Medulla oblongata (tissue), 1 donor: ENCODE data around the gene THOC1.
A peak's percentile ranks its signal among the peaks of the same experiment; 100 is the strongest.

ENCODE experiments used
- DNase-seq: peaks from one replicate; pipeline ENCODE4 v3.0.0-alpha.2; 2015; ENCODE audit errors: extremely low spot score

The THOC1 gene

DNA sequence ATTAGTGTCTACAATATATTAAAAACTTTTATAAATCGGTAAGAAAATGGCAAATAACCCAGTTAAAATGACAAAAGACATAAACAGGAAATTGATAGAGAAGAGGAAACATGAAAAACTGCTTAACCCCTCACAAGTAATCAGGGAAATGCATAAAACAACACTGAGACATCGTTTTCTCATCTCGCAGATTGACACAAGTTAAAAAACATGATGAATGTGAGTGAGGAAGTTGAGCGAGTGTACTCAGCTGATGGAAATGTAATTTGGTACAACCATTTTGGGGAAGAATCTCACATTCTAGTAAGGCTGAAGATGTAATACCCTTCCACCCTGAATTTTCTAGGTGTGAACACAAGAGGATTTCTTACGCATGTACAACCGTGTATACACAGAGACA, 18.0 kb upstream of the THOC1 start:
- no peak for DNase-seq

DNA sequence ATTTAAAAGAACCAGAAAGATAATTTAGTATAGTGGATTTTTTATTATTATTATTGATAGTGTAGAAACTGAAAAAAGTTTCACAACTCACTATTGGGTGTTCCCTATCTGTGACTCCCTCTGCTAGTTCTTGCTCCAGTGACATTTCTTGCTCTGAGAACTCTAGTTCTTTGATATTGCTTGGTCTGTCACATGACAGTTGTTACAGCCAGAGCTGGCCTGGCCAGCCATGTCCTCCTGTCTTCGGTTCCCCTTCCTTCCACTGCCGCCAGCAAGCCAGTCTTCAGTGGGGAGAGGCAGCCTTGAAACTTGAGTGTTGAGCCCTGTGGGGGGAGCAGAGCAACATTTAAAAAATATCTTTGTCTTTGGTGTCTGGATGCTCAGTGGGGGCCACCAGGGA, 7.6 kb upstream of the THOC1 start:
- DNase-seq: peak; percentile 24

DNA sequence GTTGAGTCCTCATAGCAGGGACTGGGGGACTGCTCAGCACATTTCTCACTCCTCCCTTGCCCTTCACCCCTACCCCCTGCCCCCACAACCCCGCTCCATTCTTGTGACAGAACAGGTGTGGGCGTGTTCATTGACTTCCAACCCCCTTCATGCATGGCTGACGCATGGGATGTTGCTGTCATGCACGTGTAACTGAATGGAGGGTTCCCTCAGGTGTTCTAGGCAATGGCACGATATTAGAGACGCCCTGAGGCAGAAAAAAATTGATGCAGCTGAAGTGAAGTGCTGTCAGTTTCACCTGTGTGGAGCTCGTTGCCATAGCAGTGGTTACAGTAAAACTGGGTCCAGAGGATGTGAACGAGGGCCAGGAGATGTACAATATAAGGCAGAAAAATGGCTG, 6.5 kb upstream of the THOC1 start:
- no peak for DNase-seq

GRCh38 chr18:273525-273924, 5.7 kb upstream of the THOC1 start:
- DNase-seq: no peak

DNA sequence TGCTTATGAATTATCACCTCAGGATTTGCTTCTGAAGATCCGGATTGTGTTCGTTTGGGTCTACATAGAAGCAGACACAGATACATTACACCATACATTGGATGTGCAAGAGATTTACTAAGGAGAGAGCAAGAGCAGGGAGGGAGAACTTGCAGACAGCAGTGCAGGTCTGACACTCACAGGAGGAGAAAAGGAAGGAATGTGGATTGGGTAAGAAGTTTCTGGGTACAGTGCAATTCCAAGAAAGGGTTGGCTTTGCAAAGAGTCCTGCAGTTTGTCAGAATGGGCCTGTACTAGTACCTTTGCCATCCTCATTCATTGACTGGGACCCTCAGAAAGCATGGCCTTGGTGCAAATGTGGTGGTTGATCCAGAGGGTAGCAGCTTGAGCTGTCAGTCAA, 4.8 kb upstream of the THOC1 start:
- DNase-seq: no peak

GRCh38 chr18:269480-270095, 1.7 kb upstream of the THOC1 start:
- no peak for DNase-seq

DNA sequence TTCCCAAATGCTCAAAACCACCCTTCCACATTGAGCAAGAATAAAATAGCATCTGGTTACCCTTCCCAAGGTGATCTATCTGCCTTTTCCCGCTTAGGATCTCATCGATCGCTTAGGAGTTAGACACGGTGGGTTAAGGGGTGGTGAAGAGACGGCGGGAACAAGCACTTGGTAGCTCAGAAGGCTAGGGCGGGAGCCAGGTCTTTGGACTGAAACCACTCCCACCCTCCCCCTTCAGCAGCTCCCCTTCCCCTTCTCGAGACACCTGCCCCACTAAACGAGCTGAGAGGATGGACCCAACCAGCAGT, 513 bp downstream of the THOC1 start:
- no peak for DNase-seq

DNA sequence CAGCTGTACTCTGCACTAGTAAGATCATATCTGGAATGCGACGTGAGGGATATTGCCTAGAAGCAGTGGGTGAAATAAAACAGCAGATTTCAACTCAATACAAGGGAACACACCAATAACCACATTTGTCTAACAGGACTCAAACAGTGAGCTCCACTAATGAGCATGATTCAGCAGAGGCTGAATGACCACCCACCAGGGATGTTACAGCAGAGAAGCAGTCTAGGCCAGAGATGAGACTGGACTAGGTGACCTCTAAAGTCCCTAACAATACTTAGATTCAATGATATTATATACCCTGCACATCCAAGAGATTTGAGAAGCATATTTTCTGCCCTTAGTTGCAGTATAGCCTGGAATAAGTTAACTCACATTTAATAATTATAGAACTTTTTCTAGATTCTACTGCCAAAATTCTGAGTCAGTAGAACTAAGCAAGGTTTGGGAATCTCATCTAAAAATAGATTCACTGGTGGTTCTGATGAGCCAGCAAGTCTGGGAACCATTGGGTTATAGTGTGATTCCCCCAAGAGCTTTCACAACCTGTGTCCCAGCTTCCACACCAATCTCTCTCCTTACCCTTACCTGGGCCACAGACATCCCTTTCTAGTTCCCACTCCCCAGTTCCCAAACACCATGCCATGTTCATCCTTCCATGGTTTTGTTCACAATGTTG, 6.3 kb downstream of the THOC1 start:
- DNase-seq: no peak

DNA sequence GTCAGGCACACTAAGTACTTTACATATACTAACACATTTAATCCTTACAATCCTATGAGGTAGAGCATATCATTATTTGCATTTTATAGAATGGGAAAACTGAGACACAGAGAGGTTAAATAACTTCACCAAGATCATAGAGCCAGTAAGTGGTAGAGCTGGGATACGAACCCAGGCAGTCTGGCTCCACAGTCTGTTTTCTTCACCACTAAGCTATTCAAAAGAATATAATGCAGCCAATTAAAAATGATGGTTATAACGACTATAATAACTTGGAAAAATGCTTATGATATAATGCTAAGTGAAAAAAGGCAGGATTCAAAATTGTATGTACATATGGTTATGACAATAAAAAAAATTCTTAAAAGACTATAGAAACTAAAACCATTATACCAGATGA, 7.3 kb downstream of the THOC1 start:
- DNase-seq: no peak

DNA sequence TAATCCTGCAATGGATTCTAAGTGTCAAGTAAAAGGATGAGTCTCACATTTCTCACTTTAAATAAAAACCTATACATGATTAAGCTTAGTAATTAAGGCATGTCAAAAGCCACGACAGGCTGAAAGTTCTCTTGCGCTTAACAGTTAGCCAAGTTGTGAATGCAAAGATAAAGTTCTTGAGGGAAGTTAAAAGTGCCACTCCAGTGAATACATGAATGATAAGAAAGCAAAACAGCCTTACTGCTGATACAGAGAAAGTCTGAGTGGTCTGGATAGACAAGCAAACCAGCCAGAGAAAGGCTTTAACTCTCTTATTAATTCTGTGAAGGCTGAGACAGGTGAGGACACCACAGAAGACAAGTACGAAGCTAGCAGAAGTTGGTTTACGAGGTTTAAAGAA, 12.7 kb downstream of the THOC1 start:
- DNase-seq: no peak

GRCh38 chr18:253121-253520, 14.7 kb downstream of the THOC1 start:
- DNase-seq: no peak

- DNase-seq: no peak
Measured at GRCh38 chr18:251572-251971, 16.3 kb downstream of the THOC1 start.

DNA sequence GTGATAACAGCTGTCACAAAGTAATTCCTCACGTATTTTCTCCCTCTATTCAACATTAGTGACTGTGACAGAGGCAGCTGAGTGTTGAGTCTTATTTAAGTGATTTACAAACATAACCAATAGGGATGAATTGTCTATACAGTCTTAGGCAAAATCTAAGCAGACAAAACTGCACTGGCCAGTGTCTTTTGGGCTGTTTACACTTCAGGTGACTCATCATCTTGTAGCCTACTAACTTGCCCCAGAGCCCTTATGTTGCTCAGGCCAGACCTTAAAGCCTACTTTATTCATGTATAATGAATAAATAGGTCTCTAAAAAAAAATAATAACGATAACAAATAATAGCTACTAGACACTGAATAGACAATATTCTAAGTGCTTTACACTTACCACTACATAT, 17.2 kb downstream of the THOC1 start:
- DNase-seq: no peak

DNA sequence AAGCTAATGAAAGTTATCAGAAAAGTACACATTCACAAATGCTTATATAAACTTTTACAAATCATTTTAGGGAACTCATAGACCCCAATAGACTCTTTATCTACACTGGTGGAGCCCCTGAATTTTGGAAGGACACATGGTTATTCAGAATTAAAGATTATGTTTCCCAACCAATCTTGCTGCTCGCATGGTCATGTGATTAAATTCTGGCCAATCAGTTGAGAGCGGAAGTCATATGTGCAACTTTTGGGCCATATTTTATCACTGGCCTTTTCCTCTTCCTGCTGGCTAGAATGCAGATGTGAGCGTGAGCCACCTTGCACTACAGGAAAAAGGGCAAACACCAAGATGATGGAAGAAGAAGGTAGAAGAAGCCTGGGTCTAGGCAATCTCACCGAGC, 19.8 kb downstream of the THOC1 start:
- no peak for DNase-seq

DNA sequence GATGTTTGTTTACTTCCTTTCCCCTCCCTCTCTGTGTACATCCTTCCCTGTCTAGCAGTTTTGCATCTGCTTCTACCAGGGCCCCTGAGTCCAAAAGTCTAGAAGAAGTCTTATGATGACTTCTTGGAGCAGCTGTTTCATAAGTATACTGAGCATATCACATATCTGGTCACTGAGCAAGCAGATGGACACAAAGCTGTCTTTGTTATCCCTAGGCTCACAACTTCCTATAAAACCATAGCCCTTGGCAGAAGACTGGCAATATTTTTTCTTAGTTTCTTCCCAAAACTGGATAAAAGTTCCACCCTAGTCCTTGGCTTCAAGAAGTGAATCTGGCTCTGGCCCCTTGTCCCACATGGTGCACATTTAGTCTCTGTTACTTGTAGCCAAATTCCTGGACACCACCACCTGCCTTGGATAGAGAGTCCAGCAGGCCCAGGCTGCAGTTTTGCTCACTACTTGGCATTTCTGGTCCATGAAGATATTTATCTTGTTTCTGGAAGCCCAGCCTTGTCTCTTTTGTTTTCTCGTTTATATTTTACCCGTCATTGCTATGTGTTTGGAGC, 22.5 kb downstream of the THOC1 start:
- peak; percentile 27 for DNase-seq

DNA sequence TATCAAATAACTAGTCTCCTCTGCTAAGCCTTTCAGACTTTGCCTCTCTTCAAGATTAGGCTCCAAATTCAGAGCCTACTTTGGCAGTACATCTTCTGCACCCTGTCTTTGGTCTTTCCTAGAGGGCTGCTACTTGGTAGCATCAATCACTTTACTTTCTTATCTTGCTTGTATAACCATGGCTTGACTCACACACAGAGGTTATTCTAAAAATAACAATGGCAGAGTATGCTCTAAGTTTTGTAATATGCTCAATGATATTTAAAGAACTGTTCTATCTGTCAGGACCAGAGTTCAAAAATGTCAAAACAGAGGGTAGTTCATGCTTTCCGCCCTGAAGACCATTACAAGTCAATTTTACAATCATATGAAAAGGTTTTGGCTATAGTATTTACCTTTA, 27.7 kb downstream of the THOC1 start:
- DNase-seq: no peak

- DNase-seq: no peak
Measured at GRCh38 chr18:231563-231962, 36.3 kb downstream of the THOC1 start.

DNA sequence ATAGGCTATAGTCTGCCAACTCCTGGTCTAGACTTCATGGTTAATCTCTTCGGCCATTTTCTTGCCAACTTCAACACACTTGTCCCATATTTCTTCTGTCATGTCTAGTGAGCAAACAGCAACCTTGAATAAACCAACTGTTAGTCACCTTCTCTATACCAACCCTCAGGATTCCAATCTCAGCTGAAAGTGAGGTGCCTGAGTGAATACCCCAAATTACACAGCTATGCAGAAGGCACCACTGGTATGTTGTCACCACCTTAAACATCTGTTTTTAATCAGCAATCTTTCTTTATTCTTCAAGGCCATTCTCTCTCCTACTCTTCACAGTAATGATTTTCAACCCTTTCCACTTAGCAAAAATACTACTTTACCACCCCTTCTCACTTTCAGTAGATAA, 39.3 kb downstream of the THOC1 start:
- no peak for DNase-seq

GRCh38 chr18:227902-228301, 39.9 kb downstream of the THOC1 start:
- no peak for DNase-seq

GRCh38 chr18:227374-227773, 40.5 kb downstream of the THOC1 start:
- DNase-seq: no peak

- no peak for DNase-seq
Measured at GRCh38 chr18:225745-226144, 42.1 kb downstream of the THOC1 start.

DNA sequence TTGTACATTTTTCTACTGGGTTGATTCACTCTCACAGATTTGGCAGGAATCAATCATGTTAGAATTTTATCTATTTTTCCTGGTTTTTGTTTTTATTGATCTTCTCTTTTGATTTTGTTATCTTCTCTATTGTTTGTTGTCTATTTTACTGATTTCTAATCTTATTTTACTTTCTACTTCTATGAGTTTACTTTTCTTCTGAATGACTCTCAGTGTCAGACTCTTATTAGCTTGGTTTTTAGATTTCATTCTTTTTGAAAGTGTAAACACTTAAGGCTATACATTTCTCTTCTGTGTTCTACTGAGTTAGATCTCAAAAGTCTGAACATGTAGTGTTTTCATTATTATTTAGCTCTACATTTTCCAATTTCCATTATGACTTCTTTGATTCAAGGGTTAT, 47.1 kb downstream of the THOC1 start:
- no peak for DNase-seq

GRCh38 chr18:217532-218336, 50.1 kb downstream of the THOC1 start:
- DNase-seq: no peak
